ENCODE results near the gene GABPB2.

GABPB2 gene

DNA sequence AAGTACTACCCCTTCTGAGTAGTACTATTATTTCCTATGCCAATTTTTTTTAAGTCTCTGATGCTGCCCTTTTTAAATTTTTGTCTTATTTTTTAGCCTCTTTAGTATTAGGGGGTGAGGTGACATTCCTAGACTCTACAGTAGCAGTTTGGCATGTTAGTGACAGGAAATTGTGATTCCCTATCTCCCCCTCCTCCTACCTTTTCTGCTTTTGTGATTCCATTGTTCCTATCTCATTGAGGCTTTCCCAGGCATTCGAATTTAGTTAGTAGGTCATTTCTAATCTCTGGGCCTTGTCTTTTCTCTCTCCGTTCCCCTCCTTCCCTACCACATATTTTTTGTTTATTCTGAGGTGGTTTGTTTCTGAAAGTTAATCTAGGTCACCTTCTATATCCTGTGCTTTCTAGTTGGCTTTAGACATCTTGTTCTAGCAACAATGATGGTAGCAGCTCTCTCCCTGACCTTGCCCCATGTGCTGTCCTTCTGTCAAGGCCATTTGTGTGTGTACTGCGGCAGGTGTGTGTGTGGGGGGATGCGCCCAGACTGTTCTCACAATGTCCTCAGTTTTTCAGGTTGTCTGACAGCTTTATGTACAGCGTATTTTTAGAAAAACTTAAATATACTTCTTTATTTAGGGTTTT lies 54.3 kb downstream of the GABPB2 start:
- TF ChIP-seq, protein P1, sequence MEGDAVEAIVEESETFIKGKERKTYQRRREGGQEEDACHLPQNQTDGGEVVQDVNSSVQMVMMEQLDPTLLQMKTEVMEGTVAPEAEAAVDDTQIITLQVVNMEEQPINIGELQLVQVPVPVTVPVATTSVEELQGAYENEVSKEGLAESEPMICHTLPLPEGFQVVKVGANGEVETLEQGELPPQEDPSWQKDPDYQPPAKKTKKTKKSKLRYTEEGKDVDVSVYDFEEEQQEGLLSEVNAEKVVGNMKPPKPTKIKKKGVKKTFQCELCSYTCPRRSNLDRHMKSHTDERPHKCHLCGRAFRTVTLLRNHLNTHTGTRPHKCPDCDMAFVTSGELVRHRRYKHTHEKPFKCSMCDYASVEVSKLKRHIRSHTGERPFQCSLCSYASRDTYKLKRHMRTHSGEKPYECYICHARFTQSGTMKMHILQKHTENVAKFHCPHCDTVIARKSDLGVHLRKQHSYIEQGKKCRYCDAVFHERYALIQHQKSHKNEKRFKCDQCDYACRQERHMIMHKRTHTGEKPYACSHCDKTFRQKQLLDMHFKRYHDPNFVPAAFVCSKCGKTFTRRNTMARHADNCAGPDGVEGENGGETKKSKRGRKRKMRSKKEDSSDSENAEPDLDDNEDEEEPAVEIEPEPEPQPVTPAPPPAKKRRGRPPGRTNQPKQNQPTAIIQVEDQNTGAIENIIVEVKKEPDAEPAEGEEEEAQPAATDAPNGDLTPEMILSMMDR (IDR thresholded peaks at IDR 0.05; ENCODE audit: low read depth, low read length): no peak

DNA sequence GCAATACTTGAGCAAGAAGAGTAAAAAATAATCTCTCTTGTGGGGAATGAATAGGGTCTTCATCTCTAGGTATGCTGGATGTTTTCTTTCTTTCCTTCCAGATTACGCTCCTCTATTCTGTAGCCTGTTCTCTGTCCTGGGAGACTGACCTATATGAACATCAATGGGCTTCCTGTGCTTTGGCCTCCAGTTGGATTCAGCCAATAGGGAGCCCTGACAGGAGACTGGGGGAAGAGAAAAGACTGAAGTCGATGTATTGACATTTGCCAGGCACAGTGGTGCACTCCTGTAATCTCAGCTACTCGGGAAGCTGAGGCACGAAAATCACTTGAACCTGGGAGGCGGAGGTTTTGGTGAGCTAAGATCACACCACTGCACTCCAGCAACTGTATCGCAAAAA lies 58.2 kb downstream of the GABPB2 start:
- no peak for DNase-seq (ENCODE audit: extremely low read depth, low read depth)
- TF ChIP-seq, protein P1 (IDR thresholded peaks at IDR 0.05; ENCODE audit: low read depth, low read length): no peak

More for the DNA sequence above, 54.3 kb downstream of the GABPB2 start:
- DNase-seq (ENCODE audit: extremely low read depth, low read depth): no peak

DNA sequence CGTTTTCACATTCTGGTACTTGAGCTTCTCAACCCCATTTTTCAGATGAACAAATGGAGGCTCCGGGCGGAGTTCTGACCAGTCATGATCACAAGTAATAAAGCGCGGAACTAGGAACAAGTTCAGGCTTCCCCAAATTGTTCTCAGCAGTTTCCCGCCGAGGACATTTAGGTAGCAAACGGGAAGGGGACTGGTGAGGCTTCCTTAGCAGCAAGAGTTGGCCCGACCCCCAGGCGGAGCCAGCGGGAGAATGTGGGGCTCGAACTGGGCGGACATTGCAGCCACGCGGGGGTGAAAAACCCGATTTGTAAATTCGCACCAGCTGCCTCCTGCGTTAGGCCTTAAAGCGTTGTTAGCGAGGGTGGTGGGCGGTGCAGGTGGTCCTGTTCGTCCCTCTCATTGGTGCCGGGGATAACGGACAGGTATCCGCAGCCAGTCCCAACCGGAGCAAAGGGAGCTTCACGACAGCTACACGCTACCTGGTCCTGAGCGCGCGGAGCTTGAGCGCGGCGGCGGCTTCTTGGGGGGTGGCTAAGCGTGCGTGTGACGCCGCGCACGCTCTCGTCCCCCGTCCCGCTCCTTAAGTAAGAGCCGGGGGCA lies 60.5 kb downstream of the GABPB2 start:
- peak; percentile 27 for DNase-seq (ENCODE audit: extremely low read depth, low read depth)
- TF ChIP-seq, protein P1 (IDR thresholded peaks at IDR 0.05; ENCODE audit: low read depth, low read length): no peak

DNA sequence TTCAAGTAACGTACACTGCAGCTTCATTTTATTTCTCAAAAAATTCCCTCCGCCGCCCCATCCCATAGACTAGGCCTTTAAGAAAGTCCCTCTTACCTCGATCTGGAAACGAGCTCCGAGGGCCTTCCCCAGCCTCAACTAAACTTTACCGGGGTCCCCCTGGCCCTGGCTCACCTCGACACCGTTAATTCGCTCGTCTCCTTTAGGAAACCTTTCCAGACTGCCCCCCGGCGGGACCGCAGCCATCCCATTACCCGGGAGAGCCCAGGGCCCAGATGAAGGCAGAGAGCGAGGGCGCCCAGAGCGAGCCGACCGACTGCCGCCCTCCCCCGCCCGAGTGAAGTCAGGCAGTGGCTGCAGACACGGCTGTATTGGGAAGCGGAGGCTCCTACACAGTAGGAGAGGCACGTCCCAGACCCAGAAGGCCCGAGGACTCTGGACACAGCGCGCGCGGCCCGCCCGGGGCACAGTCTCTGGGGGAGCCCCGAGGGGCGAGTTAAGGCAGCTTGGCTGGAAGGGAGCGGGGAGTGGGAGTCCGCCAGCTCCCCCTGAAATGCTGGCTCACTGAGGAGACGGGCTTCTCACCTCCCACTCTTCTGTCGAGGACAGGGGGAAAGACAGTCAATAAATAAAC lies 61.3 kb downstream of the GABPB2 start:
- TF ChIP-seq, protein P1 (IDR thresholded peaks at IDR 0.05; ENCODE audit: low read depth, low read length): no peak

DNA sequence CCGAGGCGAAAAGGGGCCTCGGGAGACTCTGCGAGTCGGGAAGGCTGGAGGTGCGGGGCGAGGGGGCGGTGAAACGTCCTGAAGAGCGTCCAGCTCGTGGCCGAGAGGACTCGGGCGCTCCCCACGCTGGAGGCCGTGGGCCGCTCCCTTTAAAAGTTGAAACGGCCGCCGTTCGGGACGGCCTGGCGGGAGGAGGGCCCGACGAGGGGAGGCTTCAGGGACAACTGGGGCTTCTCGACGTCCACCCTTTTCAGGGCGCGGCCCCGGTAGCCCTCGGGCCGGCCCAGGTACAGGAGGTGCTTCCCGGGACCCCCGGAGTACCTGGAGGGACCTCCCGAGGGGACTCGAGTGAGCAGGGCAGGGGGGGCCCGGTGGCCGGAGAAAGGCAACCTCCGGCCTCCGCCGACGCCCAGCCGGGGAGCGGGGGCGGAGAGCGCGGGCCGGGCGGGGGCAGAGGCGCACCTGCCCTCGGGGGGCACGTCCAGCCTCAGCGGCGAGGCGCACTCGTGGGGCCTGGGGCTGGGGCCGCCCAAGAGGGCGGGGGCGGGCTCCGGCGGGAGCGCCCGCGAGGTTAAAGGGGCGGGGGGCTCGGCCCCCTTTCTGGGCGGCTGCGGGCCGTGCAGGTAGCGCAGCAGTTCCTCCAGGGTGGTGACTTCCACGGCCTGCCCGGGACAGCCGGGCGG lies 61.9 kb downstream of the GABPB2 start:
- TF ChIP-seq, protein P1 (IDR thresholded peaks at IDR 0.05; ENCODE audit: low read depth, low read length): no peak
- no peak for DNase-seq (ENCODE audit: extremely low read depth, low read depth)

More for the DNA sequence above, 61.3 kb downstream of the GABPB2 start:
- no peak for DNase-seq (ENCODE audit: extremely low read depth, low read depth)

DNA sequence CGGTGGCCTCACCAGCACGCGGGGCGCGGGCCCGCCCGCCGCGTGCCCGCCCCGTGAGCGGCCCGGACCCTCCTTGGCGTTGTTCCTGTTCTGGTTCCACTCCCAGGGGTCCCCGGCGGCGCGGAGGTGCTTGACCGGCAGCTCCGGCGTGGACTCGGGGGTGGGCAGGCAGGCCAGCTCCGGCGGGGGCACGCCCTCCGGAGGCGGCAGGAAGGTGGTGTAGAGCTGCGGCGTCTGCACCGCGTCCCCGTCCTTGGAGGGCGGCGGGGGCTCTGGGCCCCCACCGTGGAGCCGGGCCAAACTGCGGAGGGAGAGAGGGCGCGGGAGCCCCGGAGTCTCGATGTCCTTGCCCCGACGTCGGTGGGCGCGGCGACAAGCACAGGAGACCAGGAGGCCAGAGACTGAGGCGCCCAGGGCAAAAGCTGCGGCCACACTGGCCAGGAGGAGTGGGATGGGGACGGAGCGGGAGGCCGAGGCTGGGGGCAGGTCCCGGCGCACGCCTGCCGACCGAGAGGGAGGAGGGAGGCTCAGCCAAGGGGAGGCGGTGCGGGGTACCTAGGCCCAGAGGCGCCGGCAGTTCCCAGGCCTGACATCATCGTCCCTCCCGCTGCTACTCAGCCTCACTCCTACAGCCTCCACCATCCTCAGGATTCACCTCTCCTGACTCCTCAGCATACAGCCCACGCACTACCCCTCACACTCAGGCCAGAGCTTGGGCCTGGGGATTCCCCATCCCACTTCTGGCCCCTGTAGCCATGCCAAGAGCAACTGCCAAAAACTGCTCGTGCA lies 62.7 kb downstream of the GABPB2 start:
- DNase-seq (ENCODE audit: extremely low read depth, low read depth): no peak
- TF ChIP-seq, protein P1 (IDR thresholded peaks at IDR 0.05; ENCODE audit: low read depth, low read length): no peak
